HG02678 (cell line): ENCODE measurements around the gene UBE4B.
"Not testable (repeated sequence)": the region's sequence is repeated elsewhere in the genome, so short reads cannot be mapped to it uniquely, and the experiment has no call there.

Source experiments
- ATAC-seq: cut with Tn5 transposase; IDR thresholded peaks from one replicate; pipeline ENCODE4 v1.9.1; 2021; ENCODE audit warnings: mild to moderate bottlenecking, moderate library complexity; ENCODE audit not compliant: unreplicated experiment

Gene UBE4B

GRCh38 chr1:10032590-10033358 is at the start of gene UBE4B:
TSS of gene UBE4B (plus strand) at chr1:10032958. CDS start at chr1:10033671, 713 bp downstream.
- ATAC-seq: peak; percentile 95

DNA sequence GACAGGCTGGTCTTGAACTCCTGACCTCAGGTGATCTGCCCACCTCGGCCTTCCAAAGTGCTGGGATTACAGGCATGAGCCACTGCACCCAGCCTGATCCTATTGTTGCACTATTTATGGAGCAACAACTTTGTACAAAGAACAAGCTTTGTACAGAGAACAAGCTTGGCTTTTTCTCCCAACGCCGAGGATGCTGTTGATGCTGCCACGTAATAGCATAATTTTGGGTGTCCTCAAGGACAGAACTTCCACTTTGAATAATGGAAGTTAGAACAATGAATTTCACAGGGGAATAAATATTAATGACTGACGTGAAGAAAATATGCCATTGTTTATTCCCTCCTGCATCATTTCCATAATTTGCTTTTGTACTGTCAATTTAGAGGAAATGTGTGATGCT is 48.5 kb upstream of the UBE4B start:
- ATAC-seq: no peak

GRCh38 chr1:9985001-9985400 is 47.8 kb upstream of the UBE4B start:
- no peak for ATAC-seq

- ATAC-seq: no peak
Observed at GRCh38 chr1:9989773-9990172, 43.0 kb upstream of the UBE4B start.

DNA sequence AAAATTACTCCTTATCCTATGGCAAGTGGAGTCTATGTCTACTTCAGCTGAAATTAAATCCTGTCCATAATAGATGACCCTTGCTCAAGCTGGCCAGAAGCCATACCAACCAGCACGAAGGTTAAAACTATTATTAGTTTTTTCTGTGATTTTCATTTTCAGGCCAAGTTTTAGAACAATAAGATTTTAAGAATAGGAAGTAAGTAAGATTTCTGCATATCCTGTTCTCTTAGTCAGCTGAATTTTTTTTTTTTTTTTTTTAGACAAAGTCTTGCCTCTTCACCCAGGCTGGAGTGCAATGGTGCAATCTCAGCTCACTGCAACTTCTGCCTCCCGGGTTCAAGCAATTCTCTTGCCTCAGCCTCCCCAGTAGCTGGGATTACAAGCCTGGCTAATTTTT is 41.8 kb upstream of the UBE4B start:
- no peak for ATAC-seq

DNA sequence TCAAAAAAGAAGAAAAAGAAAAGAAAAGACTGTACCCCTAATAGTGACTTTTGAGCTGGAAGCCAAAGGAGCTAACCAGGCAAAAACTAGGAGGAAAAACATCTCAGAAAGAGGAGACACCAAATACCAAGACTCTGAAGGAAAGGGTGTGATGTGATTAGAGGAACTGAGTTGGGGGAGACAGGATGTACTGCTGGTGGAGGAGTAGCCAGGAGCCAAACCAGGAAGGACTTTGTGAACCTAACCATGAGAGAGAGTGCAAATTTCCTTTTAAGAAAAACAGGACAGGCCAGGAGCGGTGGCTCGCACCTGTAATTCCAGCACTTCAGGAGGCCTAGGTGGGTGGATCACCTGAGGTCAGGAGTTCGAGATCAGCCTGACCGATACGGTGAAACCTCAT is 39.8 kb upstream of the UBE4B start:
- ATAC-seq: no peak

GRCh38 chr1:9993561-9994075 is 39.1 kb upstream of the UBE4B start:
- no peak for ATAC-seq

- no peak for ATAC-seq
Observed at GRCh38 chr1:9996624-9997582, 35.9 kb upstream of the UBE4B start, which contains the start of gene RBP7. TSS of gene RBP7 (plus strand) at chr1:9997228. CDS start at chr1:9997259, 31 bp downstream.

- no peak for ATAC-seq
Observed at GRCh38 chr1:10001016-10001665, 31.6 kb upstream of the UBE4B start.

GRCh38 chr1:10005248-10005647 is 27.5 kb upstream of the UBE4B start:
- ATAC-seq: not testable (repeated sequence)

DNA sequence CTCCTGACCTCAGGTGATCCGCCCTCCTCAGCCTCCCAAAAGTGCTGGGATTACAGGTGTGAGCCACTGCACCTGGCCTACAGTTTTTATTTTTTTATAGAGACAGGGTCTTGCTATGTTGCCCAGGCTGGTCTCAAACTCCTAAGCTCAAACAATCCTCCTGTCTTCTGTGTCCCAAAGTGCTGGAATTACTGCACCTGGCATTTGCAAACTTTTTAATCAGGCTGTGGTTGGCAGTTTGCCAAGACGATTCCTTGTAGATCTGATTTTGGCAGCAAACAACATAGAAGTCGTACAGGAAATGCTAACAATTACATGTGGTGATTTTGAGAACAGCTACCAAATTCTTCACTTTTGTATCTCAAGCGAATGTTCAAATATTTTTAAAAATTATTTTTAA is 25.6 kb upstream of the UBE4B start:
- no peak for ATAC-seq

DNA sequence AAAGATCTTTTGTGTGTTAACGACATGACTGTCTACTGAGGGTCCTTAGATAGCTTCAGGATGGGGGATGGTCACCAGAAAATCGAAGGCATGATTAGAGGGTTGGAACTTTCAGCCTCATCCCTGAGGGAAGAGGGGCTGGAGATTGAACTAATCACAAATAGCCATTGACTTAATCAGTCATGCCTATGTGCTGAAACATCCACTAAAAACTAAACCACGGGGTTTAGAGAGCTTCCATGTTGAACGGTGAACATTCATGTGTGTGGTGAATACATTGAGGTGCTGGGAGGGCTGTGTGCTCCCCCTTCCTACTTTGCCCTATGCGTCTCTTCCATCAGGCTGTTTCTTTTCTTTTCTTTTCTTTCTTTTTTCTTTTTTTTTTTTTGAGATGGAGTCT is 18.7 kb upstream of the UBE4B start:
- no peak for ATAC-seq

DNA sequence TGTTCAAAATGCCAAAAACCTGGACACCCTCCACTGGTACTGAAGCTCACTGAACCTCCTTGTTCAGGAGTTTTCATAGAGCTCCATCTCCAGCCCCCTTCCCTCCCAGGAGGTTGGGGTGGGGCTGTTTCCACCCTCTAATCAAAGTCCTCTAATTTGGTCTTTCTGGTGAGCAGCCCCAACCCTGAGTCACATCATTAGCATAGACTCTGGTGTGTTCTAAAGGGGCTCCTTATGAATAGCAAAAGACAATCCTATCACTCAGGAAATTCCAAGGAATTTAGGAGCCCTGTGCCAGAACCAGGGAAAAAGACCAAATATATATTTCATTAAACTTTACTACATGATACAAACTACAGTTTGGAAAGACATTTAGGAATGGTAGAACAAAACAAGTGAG is 13.2 kb upstream of the UBE4B start:
- no peak for ATAC-seq

GRCh38 chr1:10020086-10020485 is 12.7 kb upstream of the UBE4B start:
- ATAC-seq: no peak

DNA sequence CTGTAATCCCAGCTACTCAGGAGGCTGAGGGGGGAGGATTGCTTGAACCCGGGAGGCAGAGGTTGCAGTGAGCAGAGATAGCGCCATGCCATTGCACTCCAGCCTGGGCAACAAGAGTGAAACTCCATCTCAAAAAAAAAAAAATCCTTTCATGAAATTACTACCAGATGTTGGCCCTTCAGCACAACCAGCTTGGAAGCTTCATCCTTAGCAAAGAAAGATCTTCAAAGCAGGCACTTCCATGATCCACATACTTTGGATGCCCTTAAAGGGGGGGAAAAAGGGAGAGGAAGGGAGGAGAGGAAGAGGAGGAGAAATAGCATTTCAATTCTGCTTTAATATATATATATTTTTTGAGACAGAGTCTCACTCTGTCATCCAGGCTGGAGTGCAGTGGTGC is 12.1 kb upstream of the UBE4B start:
- ATAC-seq: not testable (repeated sequence)

GRCh38 chr1:10021992-10022391 is 10.8 kb upstream of the UBE4B start:
- ATAC-seq: not testable (repeated sequence)

DNA sequence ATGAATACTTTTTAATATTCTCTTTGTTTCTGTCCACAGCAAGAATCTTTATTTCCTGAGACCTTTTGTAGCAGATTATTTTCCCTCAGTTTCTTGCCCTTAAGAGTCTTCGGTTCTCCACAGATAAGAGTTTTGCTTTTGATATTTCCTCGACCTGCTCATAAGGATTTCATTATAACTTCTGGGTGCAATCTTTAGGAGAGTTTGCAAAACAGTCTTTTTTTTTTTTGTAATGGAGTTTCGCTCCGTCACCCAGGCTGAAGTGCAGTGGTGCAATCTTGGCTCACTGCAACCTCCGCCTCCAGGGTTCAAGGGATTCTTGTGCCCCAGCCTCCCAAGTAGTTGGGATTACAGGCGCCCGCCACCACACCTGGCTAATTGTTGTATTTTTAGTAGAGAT is 10.1 kb upstream of the UBE4B start:
- ATAC-seq: no peak

DNA sequence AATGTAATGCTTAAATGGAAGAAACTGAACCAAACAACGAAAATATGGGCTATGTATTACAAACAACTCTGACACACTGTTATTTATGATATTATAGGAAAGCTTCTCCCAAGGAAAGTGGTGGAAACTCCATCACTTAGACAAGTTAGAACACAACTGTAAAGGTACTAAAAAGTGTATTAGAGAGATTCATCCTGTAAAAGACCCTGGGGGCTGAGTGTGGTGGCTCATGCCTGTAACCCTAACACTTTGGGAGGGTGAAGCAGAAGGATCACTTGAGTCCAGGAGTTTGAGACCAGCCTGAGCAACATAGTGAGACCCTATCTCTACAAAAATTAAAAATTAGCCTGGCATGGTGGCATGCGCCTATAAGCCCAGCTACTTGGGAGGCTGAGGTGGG is 7.4 kb upstream of the UBE4B start:
- ATAC-seq: no peak

GRCh38 chr1:10027027-10027426 is 5.7 kb upstream of the UBE4B start:
- ATAC-seq: no peak

GRCh38 chr1:10028956-10029500 is 3.7 kb upstream of the UBE4B start:
- not testable (repeated sequence) for ATAC-seq

DNA sequence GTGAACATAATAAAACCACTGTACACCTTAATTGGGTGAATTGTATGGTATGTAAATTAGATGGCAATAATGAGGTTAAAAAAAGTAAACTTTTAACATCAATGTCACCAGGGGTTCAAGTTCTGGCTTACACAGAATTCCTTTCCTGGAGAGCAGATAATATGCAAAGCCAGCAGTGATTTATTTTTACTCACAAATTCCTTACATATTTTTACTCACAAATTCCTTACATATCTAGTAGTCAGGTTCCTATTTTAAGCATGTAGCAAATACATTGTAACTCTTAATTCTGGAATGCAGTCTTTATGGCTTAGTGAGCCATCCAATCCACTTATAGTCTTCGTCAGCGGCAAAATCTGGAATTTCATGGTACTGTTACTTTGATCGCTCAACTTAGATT is 1.3 kb upstream of the UBE4B start:
- ATAC-seq: no peak
